Colonic mucosa (tissue), 4 donors: ENCODE data around the gene SUN1. TPM values are rescaled to one million over a fixed set of nuclear protein-coding genes. Genes with fewer than 3 reads are reported as not detected.

Experiments
- DNase-seq: peaks from one replicate; pipeline ENCODE4 v3.0.0-alpha.2; 2020
- H3K27ac ChIP-seq: fragments of 200-600 bp; one replicate; pipeline ENCODE4 v1.8.0; 2021
- H3K27me3 ChIP-seq: fragments of 200-600 bp; one replicate; pipeline ENCODE4 v1.8.0; 2021
- H3K36me3 ChIP-seq: fragments of 200-600 bp; one replicate; pipeline ENCODE4 v1.8.0; 2021
- H3K4me1 ChIP-seq: fragments of 200-600 bp; one replicate; pipeline ENCODE4 v1.8.0; 2021; ENCODE audit warnings: mild to moderate bottlenecking
- H3K4me3 ChIP-seq: fragments of 200-600 bp; one replicate; pipeline ENCODE4 v1.8.0; 2021
- H3K9ac ChIP-seq, 2 donors: one replicate each; pipeline ENCODE4 v1.7.0; 2013; ENCODE audit warnings: control low read depth in 2 of 2, low read depth in 2 of 2, low read length in 2 of 2
- H3K9me3 ChIP-seq: fragments of 200-600 bp; one replicate; pipeline ENCODE4 v1.8.0; 2021
- intact Hi-C: fragments of 100-400 bp; cut with DNase I; formaldehyde crosslinking; loops from one replicate; pipeline ENCODE4 v1.14.1; 2022
- total RNA-seq, 2 donors: library from RNA; stranded (reverse); fragmentation: NEBNext Ultra II Directional in 1 of 2; extraction: Animal tissue kit (Norgen Biotek cat#: 25700) in 1 of 2; gene quantifications; one replicate each; pipeline ENCODE4 v1.2.1, GENCODE V29; 2021
- TF ChIP-seq, protein P1 (sequence below): fragments of 200-600 bp; IDR thresholded peaks from one replicate; pipeline ENCODE4 v1.8.0; 2022; ENCODE audit warnings: antibody characterized with exemption, mild to moderate bottlenecking
- donor health status: healthy.
- donor health status: DM: no; HTN: no; CAD: no.
- donor health status: DM: no; HTN: no; CAD: no.

Gene SUN1
- total RNA-seq, 2 donors from 2014 or later = 122 to 158 TPM

DNA sequence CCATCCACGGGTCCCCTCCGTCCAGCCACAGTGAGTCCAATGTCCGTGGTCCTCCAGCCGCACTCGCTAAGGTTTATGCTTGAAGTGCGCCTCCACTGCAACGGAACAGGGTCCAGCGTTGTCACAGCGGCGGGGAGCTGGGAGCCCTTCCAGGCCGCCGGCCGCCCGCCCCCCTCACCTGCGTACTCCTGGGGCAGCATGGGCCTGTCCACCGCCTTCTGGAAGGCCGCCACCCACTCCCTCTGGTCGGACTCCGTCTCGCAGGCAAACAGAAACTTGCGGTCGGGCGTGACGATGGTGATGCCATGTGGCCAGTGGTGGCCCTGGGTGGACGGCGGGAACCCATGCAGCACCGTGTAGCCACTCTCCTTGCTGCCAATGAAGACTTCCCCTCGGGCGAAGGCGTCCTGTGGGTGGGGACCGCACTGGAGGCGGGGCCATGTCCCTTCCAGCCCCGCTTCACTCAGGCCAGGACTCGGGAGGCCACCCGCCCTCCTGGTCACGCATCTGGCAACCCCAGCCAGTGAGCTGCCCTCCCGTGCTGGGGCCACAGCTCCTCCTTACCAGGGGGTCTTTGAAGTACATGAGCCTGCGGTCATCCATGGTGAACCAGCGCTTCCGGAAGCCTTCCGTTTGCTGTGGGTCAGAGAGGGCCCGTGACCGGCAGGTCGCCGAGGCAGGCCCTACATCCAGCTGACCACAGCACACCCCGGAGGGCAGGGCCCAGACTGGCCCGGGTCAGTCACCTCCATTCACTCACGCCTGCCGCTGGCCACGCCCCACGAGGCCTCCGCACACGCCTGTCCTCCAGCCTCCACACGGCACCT lies 66.8 kb downstream of the SUN1 start:
- Histone ChIP-seq H3K4me3 (no peak overlapping the region), H3K4me1 (peaks cover 4% of the 10 kb centered on the region), H3K9ac (no peak overlapping the region), H3K27me3 (no peaks in the 10 kb centered on the region), H3K9me3 (no peaks in the 10 kb centered on the region), H3K27ac (no peak overlapping the region), H3K36me3 (peaks cover 4% of the 10 kb centered on the region)
- no peak for DNase-seq
- TF ChIP-seq, protein P1, sequence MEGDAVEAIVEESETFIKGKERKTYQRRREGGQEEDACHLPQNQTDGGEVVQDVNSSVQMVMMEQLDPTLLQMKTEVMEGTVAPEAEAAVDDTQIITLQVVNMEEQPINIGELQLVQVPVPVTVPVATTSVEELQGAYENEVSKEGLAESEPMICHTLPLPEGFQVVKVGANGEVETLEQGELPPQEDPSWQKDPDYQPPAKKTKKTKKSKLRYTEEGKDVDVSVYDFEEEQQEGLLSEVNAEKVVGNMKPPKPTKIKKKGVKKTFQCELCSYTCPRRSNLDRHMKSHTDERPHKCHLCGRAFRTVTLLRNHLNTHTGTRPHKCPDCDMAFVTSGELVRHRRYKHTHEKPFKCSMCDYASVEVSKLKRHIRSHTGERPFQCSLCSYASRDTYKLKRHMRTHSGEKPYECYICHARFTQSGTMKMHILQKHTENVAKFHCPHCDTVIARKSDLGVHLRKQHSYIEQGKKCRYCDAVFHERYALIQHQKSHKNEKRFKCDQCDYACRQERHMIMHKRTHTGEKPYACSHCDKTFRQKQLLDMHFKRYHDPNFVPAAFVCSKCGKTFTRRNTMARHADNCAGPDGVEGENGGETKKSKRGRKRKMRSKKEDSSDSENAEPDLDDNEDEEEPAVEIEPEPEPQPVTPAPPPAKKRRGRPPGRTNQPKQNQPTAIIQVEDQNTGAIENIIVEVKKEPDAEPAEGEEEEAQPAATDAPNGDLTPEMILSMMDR = no peak
- intact Hi-C loops = no loop called here

DNA sequence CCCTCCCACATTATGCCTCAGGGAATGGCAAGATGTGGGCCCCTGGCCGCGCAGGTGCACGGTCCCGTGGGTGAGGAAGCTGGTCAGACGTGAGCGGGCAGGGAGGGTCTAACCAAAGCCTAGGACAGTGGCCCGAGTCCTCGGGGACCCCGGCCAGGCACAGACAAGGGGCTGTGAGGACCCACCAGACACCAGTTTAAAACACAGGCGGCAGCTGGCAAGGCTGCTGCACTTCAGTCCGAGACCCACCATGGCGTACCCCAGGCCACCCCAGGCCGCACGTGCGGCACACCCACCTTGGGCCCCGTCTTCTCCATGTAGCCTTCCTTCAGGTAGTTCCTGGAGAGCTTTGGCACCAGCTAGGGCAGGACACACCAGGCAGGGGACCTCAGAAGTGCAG lies 67.5 kb downstream of the SUN1 start:
- H3K27ac ChIP-seq = no peak overlapping the region
- peaks cover 4% of the 10 kb centered on the region for H3K36me3 ChIP-seq
- H3K4me1 ChIP-seq = peaks cover 4% of the 10 kb centered on the region
- intact Hi-C loops = no loop called here
- no peaks in the 10 kb centered on the region for H3K27me3 ChIP-seq
- TF ChIP-seq, protein P1 = no peak
- no peak for DNase-seq
- H3K9ac ChIP-seq = no peak overlapping the region
- H3K4me3 ChIP-seq = no peak overlapping the region
- no peaks in the 10 kb centered on the region for H3K9me3 ChIP-seq

DNA sequence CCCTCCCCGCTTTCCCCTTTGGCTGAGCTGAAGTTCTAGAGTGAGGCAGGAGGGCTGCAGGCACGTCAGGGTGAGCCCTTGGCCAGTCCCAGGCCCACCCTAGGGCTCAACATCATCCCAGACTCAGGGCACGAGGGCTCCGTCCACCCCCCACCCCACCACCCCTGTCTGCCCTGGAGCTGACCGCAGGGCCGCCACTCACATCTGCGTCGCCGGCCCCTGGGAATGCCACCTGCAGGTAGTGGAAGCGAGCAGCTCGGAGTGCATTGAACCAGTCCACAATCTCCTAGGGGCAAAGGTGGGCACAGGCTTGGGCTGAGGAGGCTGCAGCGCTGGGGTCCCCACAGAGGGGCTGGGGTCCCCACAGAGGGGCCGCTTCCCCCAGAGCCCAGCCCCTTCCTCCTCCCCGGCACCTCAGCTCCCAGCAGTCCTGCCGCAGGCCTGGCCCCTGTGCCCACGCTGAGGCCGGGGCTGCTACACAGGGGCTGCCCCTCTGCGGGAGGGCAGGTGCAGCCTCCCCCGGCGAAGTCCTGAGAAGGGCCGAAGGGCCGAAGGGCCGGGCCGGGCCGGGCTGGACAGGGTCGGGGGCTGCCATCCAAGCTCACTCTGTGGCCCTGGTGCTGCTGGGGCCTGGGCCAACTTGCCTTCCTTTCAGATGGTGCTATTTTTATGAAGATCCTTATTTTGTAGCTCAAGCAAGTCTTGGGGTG lies 68.2 kb downstream of the SUN1 start:
- DNase-seq = no peak
- peak overlapping the region in 1 of 2 donors; percentile 51 for H3K9ac ChIP-seq
- peaks cover 4% of the 10 kb centered on the region for H3K36me3 ChIP-seq
- H3K27ac ChIP-seq = peak overlapping the region; percentile 60
- TF ChIP-seq, protein P1 = no peak
- no peak overlapping the region for H3K4me3 ChIP-seq
- H3K27me3 ChIP-seq = no peaks in the 10 kb centered on the region
- no peaks in the 10 kb centered on the region for H3K9me3 ChIP-seq
- intact Hi-C loops = no loop called here
- peaks cover 4% of the 10 kb centered on the region for H3K4me1 ChIP-seq

DNA sequence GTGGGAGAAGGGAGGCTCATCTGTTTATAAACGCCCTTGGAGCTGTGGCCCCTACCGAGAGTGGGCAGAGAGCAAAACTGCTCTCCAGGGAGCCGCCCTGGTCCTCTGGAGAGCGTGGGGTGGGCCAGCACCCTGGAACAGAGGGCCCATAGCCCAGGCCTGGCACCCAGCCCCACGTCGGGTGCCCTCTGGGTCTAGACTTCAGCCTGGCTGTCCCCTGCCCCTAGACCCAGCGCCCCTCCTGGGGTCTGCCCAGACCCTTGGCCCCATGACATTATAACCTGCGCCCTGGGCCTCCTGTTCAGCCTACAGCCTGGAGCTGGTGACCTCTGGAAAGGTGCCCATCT lies 68.7 kb downstream of the SUN1 start:
- intact Hi-C loops = no loop called here

DNA sequence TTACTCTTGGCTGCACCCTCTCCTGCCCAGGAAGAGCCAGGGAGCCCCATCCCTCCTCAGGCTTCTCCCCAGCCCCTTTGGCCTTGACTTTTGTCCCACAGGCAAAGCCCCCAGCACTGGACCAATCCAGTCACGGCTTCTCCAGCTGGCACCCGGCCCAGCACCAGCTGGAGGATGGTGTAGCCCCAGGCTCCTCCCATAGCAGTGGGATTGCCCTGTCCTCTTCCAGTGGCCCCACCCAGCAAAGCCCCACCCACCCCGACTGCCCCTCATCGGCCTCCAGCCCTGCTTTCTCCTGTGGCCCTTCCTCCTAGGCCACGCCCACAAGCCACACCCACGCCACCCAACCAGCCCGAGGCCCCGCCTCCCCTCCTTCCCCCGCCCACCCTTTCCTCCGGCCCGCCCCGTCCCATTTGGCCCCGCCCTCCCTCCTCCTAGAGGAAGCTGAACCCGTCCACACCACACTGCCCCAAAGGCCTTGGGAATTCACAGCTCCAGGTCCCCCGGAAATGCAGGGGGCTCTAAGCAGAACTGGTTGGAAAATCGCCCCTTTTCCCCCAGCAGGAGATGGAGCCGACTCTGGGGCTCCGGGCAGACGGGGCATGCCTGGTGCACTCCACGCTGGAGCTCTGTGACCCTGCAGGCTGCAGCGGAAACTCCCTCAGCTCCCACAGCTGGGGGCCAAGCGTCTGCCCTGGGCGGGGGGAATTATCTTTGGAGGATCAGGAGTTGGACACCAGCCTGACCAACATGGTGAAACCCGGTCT lies 69.3 kb downstream of the SUN1 start:
- intact Hi-C loops = no loop called here
- TF ChIP-seq, protein P1 = no peak
- H3K9me3 ChIP-seq = no peaks in the 10 kb centered on the region
- H3K27me3 ChIP-seq = no peaks in the 10 kb centered on the region
- H3K27ac ChIP-seq = peak overlapping the region; percentile 60
- no peaks in the 10 kb centered on the region for H3K36me3 ChIP-seq
- peak; percentile 96 for DNase-seq
- no peak overlapping the region for H3K4me3 ChIP-seq
- peak overlapping the region in 1 of 2 donors; percentile 51 for H3K9ac ChIP-seq
- peaks cover 4% of the 10 kb centered on the region for H3K4me1 ChIP-seq

More for the DNA sequence above, 68.7 kb downstream of the SUN1 start:
- H3K9me3 ChIP-seq = no peaks in the 10 kb centered on the region
- H3K36me3 ChIP-seq = peaks cover under 1% of the 10 kb centered on the region
- TF ChIP-seq, protein P1 = no peak
- DNase-seq = no peak
- peak overlapping the region in 1 of 2 donors; percentile 51 for H3K9ac ChIP-seq
- peak overlapping the region; percentile 60 for H3K27ac ChIP-seq
- H3K27me3 ChIP-seq = no peaks in the 10 kb centered on the region
- H3K4me1 ChIP-seq = peaks cover 4% of the 10 kb centered on the region
- H3K4me3 ChIP-seq = no peak overlapping the region
